Gastrocnemius medialis (tissue), 4 donors: ENCODE results near the gene CLASP1.
"Not testable (repeated sequence)": the region's sequence is repeated elsewhere in the genome, so short reads cannot be mapped to it uniquely, and the experiment has no call there.

Source experiments
- POLR2A ChIP-seq, 2 donors: fragments of 450-650 bp; IDR thresholded peaks; one replicate each; pipeline ENCODE4 v1.6.1; 2017; ENCODE audit warnings: antibody characterized with exemption in 2 of 2, mild to moderate bottlenecking in 2 of 2, moderate library complexity in 2 of 2
- TF ChIP-seq, protein P1 (sequence below), 5 experiments: fragments of 450-650 bp in 3 of 5; fragments of 200-600 bp in 2 of 5; sonication (generic) in 2 of 5; IDR thresholded peaks in 4 of 5; conservative IDR thresholded peaks in 1 of 5; 1 replicate in 4 of 5; 2 replicates in 1 of 5; pipeline ENCODE4 v1.5.1; 2016 to 2019; ENCODE audit warnings: antibody characterized with exemption in 5 of 5, mild to moderate bottlenecking in 3 of 5, moderate library complexity in 3 of 5

DNA sequence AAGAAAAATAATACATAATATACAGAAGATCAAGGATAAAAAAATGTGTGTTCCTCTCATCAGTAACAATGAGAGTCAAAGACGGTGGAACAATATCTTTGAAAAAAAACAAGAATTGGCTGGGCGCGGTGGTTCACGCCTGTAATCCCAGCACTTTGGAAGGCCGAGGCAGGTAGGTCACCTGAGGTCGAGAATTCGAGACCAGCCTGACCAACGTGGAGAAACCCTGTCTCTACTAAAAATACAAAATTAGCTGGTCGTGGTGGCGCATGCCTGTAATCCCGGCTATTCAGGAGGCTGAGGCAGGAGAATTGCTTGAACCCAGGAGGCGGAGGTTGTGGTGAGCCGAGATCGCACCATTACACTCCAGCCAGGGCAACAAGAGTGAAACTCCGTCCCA lies 335.6 kb downstream of the CLASP1 start:
- TF ChIP-seq, protein P1, sequence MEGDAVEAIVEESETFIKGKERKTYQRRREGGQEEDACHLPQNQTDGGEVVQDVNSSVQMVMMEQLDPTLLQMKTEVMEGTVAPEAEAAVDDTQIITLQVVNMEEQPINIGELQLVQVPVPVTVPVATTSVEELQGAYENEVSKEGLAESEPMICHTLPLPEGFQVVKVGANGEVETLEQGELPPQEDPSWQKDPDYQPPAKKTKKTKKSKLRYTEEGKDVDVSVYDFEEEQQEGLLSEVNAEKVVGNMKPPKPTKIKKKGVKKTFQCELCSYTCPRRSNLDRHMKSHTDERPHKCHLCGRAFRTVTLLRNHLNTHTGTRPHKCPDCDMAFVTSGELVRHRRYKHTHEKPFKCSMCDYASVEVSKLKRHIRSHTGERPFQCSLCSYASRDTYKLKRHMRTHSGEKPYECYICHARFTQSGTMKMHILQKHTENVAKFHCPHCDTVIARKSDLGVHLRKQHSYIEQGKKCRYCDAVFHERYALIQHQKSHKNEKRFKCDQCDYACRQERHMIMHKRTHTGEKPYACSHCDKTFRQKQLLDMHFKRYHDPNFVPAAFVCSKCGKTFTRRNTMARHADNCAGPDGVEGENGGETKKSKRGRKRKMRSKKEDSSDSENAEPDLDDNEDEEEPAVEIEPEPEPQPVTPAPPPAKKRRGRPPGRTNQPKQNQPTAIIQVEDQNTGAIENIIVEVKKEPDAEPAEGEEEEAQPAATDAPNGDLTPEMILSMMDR (IDR thresholded peaks at IDR 0.05 in 4 of 5, conservative IDR thresholded peaks at IDR 0.05 in 1 of 5) = not testable (repeated sequence)
- TF ChIP-seq POLR2A (IDR thresholded peaks at IDR 0.05) = not testable (repeated sequence)
